IPS DF 19.7 (cell line): ENCODE data around the gene ADAMTSL5.
"Not testable (repeated sequence)": the region's sequence is repeated elsewhere in the genome, so short reads cannot be mapped to it uniquely, and the experiment has no call there.

Experiments
- DNase-seq: peaks from one replicate; pipeline ENCODE4 v3.0.0-alpha.2; 2013; ENCODE audit warnings: low read depth, low spot score

ADAMTSL5 gene

DNA sequence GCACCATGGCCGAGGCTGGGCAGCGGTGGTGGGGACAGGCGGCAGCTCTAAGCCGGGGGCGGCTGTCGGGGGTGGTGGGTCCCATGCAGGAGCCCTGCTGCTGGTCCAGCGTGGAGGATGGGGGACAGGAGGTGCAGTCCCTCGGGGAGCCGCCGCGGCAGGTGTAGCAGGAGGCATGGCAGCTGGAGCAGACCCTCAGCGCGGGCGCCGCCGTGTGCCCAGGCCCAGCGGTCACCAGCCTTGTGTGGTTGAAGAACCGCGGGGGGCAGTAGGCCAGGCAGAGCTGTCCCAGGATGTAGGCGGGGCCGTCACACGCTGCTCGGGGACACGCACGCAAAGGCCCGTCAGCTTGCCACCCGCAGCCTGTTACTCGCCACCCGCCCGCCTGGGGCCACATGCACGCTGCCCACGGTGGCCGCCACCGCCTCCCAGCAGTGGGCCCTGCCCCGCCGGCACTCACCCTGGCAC, 30.9 kb downstream of the ADAMTSL5 start:
- no peak for DNase-seq

DNA sequence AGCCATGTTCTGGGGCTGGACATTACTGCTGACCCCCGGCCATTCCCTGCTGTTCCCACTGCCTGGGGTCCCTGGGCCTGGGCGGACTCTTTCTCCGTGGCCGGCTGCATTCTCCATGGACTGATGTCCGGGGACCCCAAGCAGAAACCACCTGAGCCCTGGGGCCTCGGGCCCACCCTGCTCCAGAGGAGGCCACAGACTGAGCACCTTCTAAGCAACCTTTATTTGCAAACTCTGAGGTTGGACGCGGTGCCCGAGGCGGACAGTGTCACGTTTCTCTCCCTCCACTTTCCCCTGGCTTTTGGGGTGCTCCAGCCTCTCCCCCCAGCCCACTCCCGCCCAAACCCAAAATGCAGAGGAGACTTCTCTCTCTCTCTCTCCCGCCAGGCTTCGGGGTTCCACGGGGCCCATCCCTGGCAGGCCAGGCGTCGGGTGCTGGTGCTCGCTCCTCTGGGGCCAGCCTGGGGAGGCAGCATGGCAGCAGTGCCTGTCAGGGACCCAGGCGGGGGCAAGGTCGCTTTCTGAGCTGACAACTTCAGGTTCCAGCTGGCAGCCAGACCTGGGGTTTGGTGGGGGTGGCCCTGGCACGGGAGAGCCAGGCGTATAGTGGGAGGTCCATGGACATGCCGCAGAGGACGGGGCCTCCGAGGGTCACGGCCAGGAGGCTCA, 31.5 kb downstream of the ADAMTSL5 start:
- no peak for DNase-seq

DNA sequence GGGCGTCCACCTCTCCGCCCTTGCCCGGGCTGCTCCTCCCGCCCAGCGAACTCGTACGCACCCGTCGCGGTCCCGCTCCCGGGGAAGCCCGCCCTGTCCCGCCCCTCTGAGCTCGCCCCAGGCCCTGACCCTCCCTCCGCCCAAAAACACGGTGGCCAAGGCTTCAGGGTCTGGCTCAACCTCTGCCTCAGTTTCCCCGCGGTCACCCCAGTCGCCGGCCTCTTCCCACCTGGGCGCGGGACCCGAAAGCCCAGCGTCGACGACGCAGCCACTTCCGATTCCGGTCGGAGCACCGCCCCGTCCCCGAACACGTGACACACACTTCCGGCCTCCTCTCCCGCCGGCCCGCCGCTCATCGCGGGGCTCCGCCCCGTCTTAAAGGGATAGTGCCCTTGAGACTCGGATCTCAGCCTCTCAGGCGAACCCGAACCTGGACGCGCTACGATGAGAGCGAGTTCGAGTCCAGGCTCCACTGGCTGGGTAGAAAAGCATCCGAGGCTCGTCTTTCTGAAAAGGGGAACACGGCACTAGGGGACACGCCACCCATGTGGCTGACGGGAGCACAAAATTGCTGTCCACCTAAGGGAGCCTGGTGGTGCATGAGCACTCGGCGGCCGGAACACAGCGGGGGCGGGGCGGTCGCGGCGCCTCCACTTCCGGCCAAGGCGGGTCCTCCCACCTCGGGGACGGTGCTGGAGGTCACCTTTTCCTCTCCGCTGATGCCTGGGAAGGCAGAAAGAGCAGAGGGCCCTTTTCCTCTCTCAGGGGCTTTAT, 33.7 kb downstream of the ADAMTSL5 start, which contains the start of gene C19orf25:
C19orf25 (minus strand) TSS at position 282 of the 774 bp plus-strand sequence. CDS start 312 bp downstream, outside the sequence.
- no peak for DNase-seq

DNA sequence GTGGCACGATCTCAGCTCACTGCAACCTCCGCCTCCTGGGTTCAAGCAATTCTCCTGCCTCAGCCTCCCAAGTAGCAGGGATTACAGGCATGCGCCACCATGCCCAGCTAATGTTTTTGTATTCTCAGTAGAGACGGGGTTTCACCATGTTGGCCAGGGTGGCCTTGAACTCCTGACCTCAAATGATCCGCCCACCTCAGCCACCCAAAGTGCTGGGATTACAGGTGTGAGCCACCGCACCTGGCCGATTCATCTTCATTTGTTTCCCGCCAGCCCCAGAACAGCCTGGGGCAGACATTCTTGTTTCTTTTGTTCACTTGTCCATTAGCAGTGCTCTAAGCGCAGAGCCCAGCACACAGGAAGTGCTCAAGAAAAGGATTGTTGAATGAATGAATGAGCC, 35.8 kb downstream of the ADAMTSL5 start:
- DNase-seq = not testable (repeated sequence)

- no peak for DNase-seq
These were observed 36.9 kb downstream of the ADAMTSL5 start for GRCh38 chr19:1475751-1476437.

DNA sequence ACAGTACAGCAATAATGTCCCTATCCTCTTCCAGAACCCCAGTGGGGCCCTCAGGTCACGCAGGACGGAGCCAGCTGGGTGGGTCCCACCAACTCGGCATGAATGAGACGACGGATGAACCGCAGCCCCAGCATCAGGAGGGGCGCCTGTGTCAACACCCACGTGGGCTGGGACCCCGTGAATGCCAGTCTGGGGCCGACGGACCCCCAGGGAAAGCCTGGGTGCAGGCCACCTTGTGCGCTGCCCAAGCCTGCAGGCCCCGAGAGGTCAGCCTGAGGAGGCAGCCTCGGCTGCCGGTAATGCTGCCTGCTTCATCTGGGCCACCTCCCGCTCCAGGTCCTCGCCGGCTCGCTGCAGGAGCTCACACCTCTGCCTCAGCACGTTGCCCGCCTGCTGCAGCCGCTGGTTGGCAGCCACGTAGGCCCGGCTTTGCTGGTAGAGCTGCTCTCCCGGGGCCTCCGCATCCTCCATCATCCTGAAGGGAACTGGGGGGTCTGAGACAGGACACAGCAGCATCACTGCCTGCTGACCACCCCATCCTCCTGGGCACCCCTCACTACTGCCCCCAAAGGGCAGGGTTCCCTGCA, 38.0 kb downstream of the ADAMTSL5 start:
- no peak for DNase-seq

- DNase-seq = no peak
These were observed 38.6 kb downstream of the ADAMTSL5 start for GRCh38 chr19:1474011-1474764.

- no peak for DNase-seq
These were observed 39.6 kb downstream of the ADAMTSL5 start for GRCh38 chr19:1473085-1473851.

DNA sequence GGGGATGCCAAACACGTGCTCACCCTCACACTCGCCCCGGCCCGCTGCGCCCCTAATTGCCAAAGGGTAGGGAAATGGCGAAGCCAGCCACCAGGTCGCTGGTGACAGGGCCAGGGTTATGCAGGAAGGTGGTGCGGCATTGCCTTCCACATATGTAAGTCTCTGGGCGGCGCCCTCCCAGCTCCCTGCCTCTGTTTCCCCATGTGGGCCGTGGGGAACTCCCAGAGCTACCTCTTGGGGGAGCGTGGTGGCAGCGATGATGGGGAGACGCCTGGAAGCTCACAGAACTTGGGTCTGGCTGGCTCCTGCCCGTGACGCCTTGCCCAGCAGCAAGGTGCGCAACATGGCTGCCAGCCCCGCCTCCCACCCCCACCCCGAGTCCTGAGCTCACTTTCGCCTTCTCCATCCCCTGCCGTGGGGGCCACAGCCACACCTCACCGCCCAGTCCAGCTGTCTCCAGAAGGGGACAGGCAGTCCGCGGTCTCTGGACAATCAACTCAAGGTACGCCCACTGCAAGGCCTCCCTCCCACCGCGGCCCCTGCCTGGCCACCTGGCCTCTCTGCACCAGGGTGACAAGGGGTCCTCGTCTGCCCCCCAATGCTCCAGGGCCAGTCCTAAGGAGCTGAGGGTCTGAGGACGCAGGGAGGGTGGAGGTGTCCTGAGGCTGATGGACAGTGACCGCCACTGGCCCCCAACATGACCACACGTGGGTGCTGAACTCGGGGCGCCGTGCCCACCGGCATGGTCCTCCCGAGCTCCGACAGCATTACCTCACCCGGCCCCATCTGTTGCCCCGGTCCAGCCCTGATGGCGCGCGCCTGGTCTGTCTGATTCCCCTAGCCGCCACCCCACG, 40.4 kb downstream of the ADAMTSL5 start:
- no peak for DNase-seq

DNA sequence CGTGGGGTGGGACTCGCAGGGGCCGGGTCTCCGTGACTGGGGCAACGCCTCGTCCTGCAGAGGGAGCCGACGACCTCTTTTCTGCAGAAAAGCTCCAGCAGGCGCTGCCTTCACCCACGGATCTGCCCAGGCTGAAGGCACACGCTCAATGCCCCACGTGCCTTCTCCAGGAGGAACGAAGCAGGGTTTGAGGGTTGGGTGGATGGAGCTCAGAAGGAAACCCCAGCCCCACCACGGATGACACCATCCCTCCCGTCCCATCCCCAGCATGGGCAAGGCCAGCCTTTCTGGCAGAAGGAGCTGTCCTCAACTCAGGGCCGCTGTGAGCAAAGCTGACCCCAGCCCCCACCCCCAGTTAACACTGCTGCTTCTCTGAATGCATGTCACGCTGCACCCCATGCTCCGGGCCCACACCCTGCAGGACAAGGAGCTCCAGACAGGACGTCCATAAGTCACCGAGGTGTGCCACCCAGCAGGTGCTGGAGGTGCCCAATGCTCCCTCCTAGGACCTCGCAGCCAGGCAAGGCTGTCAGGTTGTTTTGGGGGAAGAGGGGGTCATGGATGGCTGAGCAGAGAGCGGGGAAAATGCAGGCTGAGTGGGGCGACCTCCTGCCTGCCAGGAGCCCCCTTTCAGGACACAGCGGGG, 41.2 kb downstream of the ADAMTSL5 start:
- DNase-seq = no peak

GRCh38 chr19:1471010-1471514, 41.8 kb downstream of the ADAMTSL5 start:
- no peak for DNase-seq

DNA sequence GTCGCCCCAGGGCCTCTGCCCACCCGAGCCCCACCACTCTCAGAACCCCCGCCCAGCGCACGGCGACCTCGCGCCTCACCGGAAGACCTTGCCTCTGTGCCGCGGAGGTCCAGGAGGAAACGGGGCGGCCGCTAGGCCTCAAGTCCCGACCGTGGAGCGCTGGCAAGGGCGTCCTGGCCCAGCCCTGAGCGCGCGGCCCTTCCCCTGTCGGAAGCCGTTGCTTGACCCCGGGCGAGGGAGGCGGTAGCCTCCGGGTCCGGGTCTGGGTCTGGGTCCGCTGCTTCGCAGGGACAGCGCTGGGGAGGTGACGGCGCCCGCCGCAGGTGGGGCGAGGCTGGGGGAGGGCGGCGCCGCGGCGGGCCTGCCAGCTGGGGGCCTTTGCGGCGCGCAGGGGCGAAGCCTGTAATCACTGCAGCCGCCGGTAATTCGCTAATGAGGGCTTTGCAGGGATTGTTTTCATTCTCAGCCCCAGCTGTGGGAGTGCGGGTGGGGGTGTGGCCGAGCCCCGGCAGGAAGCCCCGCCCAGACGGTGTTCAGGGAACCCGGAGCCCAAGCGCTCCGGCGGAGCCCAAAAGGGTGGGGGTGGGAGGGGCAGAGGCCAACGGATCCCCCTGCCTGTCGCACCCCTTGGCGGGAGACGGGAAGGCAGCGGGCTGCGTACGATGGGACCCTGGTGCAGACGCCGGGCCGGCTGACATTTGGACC, 42.4 kb downstream of the ADAMTSL5 start:
- DNase-seq = no peak

DNA sequence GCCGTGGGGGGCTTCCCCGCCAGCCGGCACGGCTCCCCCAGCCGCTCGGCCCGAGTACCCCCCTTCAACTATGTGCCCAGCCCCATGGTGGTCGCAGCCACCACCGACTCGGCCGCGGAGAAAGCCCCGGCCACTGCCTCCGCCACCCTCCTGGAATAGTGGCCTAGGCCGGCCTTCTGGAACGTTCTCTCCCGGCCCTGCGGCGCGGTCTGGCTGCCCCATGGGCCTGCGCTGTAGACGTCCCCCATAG, 42.8 kb downstream of the ADAMTSL5 start:
- DNase-seq = no peak

- no peak for DNase-seq
These were observed 43.4 kb downstream of the ADAMTSL5 start for GRCh38 chr19:1469255-1470054.

DNA sequence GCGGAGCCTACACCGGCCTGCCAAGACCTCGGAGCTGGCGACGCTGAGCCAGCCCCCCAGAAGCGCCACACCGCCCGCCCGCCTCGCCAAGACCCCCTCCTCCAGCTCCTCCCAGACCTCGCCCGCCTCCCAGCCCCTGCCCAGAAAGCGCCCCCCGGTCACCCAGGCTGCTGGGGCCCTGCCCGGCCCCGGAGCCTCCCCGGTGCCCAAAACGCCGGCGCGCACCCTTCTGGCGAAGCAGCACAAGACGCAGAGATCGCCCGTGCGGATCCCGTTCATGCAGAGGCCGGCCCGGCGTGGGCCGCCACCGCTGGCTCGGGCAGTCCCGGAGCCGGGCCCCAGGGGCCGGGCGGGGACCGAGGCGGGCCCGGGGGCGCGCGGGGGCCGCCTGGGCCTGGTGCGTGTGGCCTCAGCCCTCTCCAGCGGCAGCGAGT, 44.0 kb downstream of the ADAMTSL5 start:
- no peak for DNase-seq

- DNase-seq = no peak
These were observed 44.5 kb downstream of the ADAMTSL5 start for GRCh38 chr19:1468274-1468820.
